GM18861 (cell line): ENCODE measurements around the gene EXD3.
"Not testable (repeated sequence)": the region's sequence is repeated elsewhere in the genome, so short reads cannot be mapped to it uniquely, and the experiment has no call there.

Source experiments
- ATAC-seq: cut with Tn5 transposase; IDR thresholded peaks from one replicate; pipeline ENCODE4 v1.9.1; 2021; ENCODE audit not compliant: unreplicated experiment

EXD3 gene

DNA sequence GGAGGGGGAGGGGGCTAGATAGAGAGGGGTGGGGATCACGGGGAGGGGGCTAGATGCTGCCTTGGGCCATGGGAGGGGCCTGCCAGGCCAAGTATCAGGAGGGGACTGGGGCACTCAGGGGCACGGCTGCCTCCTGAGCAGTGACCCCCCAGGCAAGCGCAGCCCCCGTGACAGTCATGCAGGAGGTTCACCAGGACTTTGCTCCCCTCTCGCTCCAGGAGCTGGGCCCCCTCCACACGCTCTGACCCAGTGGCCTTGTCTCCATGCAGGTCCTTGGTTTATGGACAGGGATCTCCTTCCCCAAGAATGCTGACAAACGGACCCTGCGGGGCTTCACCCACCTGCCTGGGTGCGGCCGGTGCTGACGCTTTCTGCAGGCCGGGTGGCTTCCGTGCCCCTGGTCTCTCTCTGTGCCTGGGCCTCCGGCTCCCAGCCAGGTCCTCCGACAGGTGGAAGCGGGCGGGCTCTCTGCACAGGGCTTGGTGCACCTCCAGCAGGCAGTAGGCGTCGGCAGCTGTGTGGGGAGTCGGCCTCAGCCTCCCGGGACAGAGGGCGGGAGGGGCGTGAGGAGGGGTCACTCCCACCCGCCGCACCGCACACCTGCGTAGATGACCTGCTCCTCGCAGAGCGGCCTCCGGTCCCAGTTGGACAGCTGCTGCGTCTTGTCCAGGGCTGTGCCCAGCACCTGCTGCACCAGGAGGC is 74.0 kb downstream of the EXD3 start:
- ATAC-seq, result no peak

GRCh38 chr9:137347928-137348327 is 75.0 kb downstream of the EXD3 start:
- ATAC-seq, result no peak

DNA sequence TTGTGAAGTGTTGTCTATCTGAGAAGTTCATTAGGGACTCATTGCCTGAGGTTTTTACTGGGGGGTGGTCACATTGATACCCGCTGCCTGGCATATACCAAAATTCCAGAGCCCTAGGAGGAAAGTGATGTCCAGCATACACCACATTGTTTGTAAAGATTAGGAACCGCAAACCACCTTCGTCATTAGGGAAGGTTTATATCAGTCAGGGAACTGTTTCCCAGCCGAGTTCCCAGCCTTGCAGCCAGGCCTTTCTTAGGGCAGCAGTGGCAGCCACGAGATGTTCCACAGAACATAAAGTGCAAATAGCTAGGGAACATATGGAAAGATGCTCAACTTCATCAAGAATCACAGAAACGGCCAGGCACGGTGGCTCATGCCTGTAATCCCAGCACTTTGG is 80.5 kb downstream of the EXD3 start:
- ATAC-seq, result no peak

DNA sequence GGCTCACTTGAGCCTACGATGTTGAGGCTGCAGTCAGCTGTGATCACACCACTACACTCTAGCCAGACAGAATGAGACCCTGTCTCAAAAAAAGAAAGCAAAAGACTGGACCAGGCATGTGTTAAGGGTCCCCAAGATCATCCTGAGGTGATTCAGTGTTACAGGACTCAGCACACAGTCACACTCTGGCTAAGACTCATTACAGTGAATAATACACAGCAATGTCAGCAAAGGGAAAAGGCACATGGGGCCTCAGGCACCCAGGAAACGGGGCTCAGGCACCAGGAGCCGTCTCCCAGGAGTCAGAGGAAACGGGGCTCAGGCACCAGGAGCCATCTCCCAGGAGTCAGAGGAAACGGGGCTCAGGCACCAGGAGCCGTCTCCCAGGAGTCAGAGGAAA is 81.7 kb downstream of the EXD3 start:
- ATAC-seq, result no peak

DNA sequence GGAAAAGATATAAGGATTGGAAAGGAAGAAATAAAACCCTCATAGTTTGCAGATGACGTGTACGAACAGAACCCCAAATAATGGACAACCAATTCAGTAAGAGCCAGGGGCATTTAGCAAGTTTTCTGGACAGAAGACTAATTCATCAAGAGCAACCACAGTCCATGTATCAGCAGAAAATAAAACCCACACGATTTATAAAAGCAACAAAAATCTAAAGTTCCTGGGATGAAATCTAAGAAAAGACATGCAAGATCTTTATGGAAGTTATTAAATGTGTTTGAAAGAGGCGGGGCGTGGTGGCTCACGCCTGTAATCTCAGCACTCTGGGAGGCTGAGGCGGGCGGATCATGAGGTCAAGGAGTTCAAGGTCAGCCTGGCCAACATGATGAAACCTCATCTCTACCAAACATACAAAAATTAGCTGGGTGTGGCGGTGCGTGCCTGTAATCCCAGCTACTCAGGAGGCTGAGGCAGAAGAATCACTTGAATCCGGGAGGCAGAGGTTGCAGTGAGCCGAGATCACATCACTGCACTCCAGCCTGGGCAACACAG is 83.0 kb downstream of the EXD3 start:
- ATAC-seq, result not testable (repeated sequence)

DNA sequence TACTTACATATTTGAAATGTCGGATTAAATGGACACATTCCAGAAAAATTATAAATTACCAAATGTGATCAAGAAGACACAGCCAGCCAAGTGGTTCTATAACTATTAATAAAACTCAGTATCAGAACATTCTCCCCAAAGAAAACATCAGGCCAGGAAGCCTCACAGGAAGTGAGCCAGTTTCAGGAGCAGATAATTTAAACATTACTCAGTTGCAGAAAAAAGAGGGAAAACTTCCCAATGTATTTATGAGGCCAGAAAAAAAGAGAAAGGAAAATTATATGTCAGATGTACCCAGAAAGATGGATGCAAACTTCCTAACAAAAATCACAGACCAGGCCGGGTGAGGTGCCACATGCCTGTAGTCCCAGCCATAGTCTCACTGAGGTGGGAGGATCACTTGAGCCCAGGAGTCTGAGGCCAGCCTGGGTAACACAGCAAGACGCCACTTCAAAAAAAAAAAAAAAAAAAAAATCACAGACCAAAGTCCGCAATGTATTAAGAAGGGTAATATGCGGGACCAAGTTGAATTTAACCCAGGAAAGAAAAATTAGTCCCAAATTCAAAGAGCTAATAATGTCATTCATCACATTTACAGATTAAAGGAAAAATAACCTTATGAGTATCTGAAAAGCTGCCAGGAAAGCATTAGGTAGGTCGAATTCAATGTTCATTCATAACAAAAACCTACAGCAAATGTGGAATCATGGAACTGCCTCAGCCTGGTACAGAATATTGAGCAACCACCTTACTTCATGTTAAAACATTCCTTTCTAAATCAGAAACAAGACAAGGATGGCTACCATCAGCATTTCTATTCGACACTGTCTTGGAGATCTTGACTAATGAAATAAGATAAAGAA is 83.7 kb downstream of the EXD3 start:
- ATAC-seq, result no peak

GRCh38 chr9:137336735-137337134 is 86.2 kb downstream of the EXD3 start:
- ATAC-seq, result no peak

DNA sequence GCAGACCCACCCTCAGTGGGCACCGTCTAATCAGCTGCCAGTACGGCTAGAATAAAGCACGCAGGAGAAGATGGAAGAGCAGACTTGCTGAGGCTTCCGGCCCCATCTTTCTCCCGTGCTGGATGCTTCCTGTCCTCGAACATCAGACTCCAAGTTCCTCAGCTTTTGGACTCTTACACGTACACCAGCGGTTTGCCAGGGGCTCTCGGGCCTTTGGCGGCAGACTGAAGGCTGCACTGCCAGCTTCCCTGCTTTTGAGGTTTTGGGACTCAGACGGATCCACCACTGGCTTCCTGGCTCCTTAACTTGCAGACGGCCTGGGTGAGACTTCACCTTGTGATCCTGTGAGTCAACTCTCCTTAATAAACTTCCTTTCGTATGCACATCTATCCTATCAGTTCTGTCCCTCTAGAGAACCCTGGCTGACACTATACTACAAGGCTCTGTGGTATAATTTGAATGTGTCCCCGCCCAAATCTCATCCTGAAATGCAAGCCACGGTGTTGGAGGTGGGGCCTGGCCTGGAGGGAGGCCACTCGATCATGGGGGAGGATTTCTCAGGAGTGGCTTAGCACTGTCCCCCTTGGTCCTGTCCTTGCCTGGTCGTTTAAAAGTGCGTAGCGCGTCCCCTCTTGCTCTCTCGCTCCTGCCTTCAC is 89.8 kb downstream of the EXD3 start:
- no peak for ATAC-seq

GRCh38 chr9:137331929-137332328 is 91.0 kb downstream of the EXD3 start:
- ATAC-seq, result no peak

DNA sequence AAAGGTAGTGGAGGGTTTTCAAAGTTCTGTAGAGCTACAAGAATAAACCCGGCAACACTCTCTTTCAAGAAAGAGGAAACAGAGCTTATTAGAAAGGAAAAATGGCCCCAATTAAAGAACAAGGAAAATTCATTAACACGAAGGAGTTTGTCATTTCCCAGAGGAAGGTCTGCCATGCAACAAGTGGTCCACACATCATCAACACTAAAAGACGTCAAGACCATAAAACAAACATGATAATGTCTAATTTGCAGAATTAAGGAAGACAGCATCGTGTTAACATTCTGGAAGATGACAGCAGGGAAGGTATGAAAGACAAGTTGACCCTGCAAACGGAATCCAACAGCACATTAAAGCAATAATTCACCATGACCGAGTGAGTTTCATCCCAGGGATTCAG is 92.3 kb downstream of the EXD3 start:
- no peak for ATAC-seq

DNA sequence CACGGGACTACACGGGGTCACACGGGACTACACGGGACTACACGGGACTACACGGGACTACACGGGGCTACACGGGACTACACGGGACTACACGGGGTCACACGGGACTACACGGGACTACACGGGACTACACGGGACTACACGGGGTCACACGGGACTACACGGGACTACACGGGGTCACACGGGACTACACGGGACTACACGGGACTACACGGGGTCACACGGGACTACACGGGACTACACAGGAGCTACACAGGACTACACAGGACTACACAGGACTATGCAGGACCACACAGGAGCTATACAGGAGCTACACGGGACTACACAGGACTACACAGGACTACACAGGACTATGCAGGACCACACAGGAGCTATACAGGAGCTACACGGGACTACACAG is 93.4 kb downstream of the EXD3 start:
- not testable (repeated sequence) for ATAC-seq

- not testable (repeated sequence) for ATAC-seq
Observed at GRCh38 chr9:137327641-137328550, 95.1 kb downstream of the EXD3 start.

GRCh38 chr9:137326445-137327065 is 96.4 kb downstream of the EXD3 start:
- ATAC-seq, result no peak

- no peak for ATAC-seq
Observed at GRCh38 chr9:137325799-137326198, 97.2 kb downstream of the EXD3 start.

DNA sequence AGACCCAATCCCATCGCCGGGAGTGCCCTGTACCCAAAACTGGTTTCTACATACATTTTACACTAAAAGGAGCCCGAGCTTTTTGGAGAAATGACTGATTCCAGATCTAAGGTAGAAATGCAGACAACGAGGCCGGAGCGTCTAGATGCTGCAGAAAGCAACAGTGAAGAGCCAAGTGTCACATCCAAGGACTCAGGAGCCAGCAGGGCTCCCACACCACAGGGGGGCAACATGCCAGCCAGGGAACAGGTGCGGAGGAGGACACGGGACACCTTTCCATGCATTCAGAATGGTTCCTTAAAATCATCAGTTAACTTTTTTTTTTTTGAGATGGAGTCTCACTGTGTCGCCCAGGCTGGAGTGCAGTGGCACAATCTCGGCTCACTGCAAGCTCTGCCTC is 97.8 kb downstream of the EXD3 start:
- no peak for ATAC-seq

GRCh38 chr9:137323531-137324331 is 99.2 kb downstream of the EXD3 start:
- ATAC-seq, result no peak

GRCh38 chr9:137321726-137322361 is 101.1 kb downstream of the EXD3 start:
- ATAC-seq, result no peak

DNA sequence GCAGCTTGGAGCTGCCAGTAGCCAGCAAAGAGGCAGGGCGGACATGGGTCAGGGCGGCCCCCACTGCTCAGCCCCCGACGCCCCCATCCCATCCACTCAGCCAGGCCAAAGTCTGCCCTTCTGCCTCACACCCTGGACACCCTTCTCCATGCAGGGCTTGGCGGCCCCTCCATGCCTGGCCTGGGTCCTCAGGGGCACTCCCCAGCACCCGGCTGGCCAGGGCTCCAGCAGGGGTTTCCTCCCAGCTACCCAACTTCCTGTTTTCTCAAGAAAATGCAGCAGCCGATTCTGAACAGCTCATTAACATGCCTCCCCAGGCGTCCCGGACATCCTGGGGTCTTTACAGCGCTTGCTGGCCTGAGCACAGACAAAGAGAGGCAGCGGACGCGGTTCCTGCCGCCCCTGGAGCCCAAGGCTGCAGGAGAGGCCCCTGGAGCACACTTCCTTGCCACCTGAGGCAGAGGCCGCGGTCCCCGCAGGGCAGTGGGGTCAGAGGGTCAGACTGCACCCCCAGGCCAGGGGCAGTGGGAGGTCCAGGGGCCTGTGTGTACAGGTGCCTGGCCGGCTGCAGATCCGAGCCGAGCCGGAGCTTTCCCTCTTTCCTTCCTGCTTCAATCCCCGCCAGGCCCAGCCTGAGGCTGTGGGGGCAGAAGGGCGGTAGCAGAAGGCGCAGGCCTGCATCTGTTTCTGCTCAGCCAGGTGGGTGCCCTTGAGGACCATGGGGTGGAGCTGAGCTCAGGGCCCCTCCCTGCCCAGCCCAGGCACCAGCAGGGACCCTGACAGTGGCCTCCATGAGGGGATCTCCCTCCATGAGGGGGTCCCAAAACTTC is 102.2 kb downstream of the EXD3 start:
- ATAC-seq, result no peak
